H1 (cell line): ENCODE results near the gene ATP6V0A1. TPM values are rescaled to one million over a fixed set of nuclear protein-coding genes. Genes with fewer than 3 reads are reported as not detected.

ENCODE experiments used
- BCL11A ChIP-seq, 2 experiments: IDR thresholded peaks; one replicate each; pipeline ENCODE4 v1.6.1; 2011; ENCODE audit warnings: low read depth in 2 of 2, low read length in 2 of 2, mild to moderate bottlenecking in 2 of 2
- BRCA1 ChIP-seq: IDR thresholded peaks from 2 replicates; pipeline ENCODE4 v1.6.1; 2012; ENCODE audit warnings: low read depth, low read length, improper control_type of control experiment
- CHD2 ChIP-seq: IDR thresholded peaks from 2 replicates; pipeline ENCODE4 v1.6.1; 2012; ENCODE audit warnings: low read length, improper control_type of control experiment
- CHD7 ChIP-seq: fragments of 300-600 bp; sonication (generic); IDR thresholded peaks from 2 replicates; pipeline ENCODE4 v1.7.1; 2012; ENCODE audit warnings: low read length, moderate library complexity, mild to moderate bottlenecking, inconsistent platforms; ENCODE audit not compliant: insufficient replicate concordance
- GABPA ChIP-seq: IDR thresholded peaks from 2 replicates; pipeline ENCODE4 v1.6.1; 2011; ENCODE audit warnings: mild to moderate bottlenecking, low read length, moderate library complexity, borderline replicate concordance; ENCODE audit not compliant: insufficient read depth
- RAD21 ChIP-seq, 2 experiments: IDR thresholded peaks in 1 of 2; conservative IDR thresholded peaks in 1 of 2; 2 replicates each; pipeline ENCODE4 v1.6.1; 2011; ENCODE audit warnings: low read depth in 2 of 2, low read length in 2 of 2, improper control_type of control experiment in 1 of 2, inconsistent platforms in 1 of 2, mild to moderate bottlenecking in 1 of 2, moderate library complexity in 1 of 2
- SIN3A ChIP-seq, 2 experiments: IDR thresholded peaks in 1 of 2; conservative IDR thresholded peaks in 1 of 2; 2 replicates each; pipeline ENCODE4 v1.6.1; 2011 to 2012; ENCODE audit warnings: low read length in 2 of 2, improper control_type of control experiment in 1 of 2, low read depth in 1 of 2, mild to moderate bottlenecking in 1 of 2
- SIRT6 ChIP-seq: IDR thresholded peaks from one replicate; pipeline ENCODE4 v1.7.1; 2012; ENCODE audit warnings: low read length, inconsistent platforms
- TAF7 ChIP-seq: optimal IDR thresholded peaks from 2 replicates; pipeline ENCODE3; 2011; ENCODE audit warnings: low read depth, mild to moderate bottlenecking, inconsistent platforms, low read length, moderate library complexity, borderline replicate concordance
- ZNF274 ChIP-seq: IDR thresholded peaks from 2 replicates; pipeline ENCODE4 v1.7.0; 2012; ENCODE audit warnings: low read length, borderline replicate concordance; ENCODE audit errors: extremely low read depth
- polyA plus RNA-seq, 7 experiments: library from polyadenylated mRNA; depleted of rRNA in 3 of 7; stranded (reverse) in 5 of 7; unstranded in 2 of 7; fragments of >200 nt in 5 of 7; fragments of 200-250 nt in 2 of 7; gene quantifications; 1 replicate in 5 of 7; 2 replicates in 1 of 7; 4 replicates in 1 of 7; pipeline versions ENCODE4 v1.2.1 to v1.2.3, GENCODE V29; 2011 to 2013; ENCODE audit warnings: missing spikeins in 2 of 7, mixed read lengths in 2 of 7
- total RNA-seq: library from RNA; stranded (reverse); fragmentation: NEBNext Ultra II Directional; extraction: Animal tissue kit (Norgen Biotek cat#: 25700); gene quantifications from 2 replicates; pipeline ENCODE4 v1.2.1, GENCODE V29; 2021

The ATP6V0A1 gene
- total and polyA plus RNA-seq, 2 of the 8 experiments (the other 6 are each of a cell fraction or from before 2014, with no cell fraction given) = 55.3 to 63.4 TPM

GRCh38 chr17:42525221-42525620 lies 66.5 kb downstream of the ATP6V0A1 start (continued):
- TF ChIP-seq GABPA (no peak), RAD21 (IDR thresholded peaks at IDR 0.05 in 1 of 2, conservative IDR thresholded peaks at IDR 0.05 in 1 of 2; ENCODE audit: low read depth in 2 of 2, low read length in 2 of 2) (no peak), SIN3A (conservative IDR thresholded peaks at IDR 0.05 in 1 of 2, IDR thresholded peaks at IDR 0.05 in 1 of 2; ENCODE audit: low read depth in 1 of 2, low read length in 2 of 2) (no peak), CHD7 (no peak), TAF7 (no peak), ZNF274 (no peak), CHD2 (no peak), BCL11A (IDR thresholded peaks at IDR 0.05; ENCODE audit: low read depth in 2 of 2, low read length in 2 of 2) (no peak), BRCA1 (no peak), SIRT6 (no peak)
